Measurements from ENCODE around the gene AMPD3.

DNA sequence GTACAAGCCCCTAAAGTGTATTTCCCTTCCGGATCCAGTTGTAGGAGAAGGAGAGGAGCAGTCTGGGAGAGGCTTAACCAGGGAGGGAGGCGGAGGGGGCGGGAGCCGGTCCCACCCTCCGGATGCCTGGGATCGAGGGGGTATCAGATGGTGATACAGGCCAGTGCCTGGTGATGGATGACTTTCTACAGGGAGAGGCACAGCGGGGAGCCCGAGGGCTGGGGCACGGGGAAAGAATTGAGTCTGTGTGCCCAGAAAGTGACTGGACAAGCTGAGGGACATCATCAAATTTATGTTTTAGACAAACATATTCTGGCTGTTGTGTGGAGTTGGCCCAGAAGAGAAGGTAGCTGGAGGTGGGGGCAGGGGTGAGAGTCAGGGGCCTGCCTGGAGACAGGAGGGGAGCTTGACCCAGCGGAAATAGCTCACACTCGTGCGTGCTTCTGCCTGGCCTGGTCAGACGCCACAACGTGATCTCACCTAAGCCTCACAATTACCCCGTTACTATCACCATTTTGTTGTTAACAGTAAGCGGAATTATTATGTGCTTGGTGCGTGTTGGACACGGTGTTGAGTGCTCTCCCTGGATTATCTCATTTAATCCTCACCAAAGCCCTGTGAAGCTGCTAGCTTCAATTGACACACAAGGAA is 42.4 kb downstream of the AMPD3 start:
- TF ChIP-seq, protein P1, sequence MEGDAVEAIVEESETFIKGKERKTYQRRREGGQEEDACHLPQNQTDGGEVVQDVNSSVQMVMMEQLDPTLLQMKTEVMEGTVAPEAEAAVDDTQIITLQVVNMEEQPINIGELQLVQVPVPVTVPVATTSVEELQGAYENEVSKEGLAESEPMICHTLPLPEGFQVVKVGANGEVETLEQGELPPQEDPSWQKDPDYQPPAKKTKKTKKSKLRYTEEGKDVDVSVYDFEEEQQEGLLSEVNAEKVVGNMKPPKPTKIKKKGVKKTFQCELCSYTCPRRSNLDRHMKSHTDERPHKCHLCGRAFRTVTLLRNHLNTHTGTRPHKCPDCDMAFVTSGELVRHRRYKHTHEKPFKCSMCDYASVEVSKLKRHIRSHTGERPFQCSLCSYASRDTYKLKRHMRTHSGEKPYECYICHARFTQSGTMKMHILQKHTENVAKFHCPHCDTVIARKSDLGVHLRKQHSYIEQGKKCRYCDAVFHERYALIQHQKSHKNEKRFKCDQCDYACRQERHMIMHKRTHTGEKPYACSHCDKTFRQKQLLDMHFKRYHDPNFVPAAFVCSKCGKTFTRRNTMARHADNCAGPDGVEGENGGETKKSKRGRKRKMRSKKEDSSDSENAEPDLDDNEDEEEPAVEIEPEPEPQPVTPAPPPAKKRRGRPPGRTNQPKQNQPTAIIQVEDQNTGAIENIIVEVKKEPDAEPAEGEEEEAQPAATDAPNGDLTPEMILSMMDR (IDR thresholded peaks at IDR 0.05 in 8 of 11, conservative IDR thresholded peaks at IDR 0.05 in 3 of 11): no peak
- no peak for TF ChIP-seq POLR2A (IDR thresholded peaks at IDR 0.05)
